H1 (cell line): Measurements from ENCODE around the gene MRPL32. TPM values are rescaled to one million over a fixed set of nuclear protein-coding genes. Genes with fewer than 3 reads are reported as not detected.

Experiments
- ASH2L ChIP-seq: fragments of 200-600, 300-600 bp; sonication (generic); IDR thresholded peaks from one replicate; pipeline ENCODE4 v1.7.1; 2017; ENCODE audit warnings: low read length
- CTBP2 ChIP-seq: IDR thresholded peaks from 2 replicates; pipeline ENCODE4 v1.7.0; 2011; ENCODE audit warnings: borderline replicate concordance, mild to moderate bottlenecking, moderate library complexity, mixed read lengths, low read length; ENCODE audit not compliant: insufficient read depth, insufficient read length
- GTF2F1 ChIP-seq: IDR thresholded peaks from 2 replicates; pipeline ENCODE4 v1.6.1; 2012; ENCODE audit warnings: low read depth, low read length, improper control_type of control experiment, borderline replicate concordance
- JUND ChIP-seq: IDR thresholded peaks from 2 replicates; pipeline ENCODE4 v1.6.1; 2011; ENCODE audit warnings: mild to moderate bottlenecking, improper control_type of control experiment, low read length
- KDM5A ChIP-seq: fragments of 200-600 bp; IDR thresholded peaks from 2 replicates; pipeline ENCODE4 v1.7.1; 2012; ENCODE audit warnings: mild to moderate bottlenecking, low read length, inconsistent platforms, mixed read lengths
- MAFK ChIP-seq: IDR thresholded peaks from 2 replicates; pipeline ENCODE4 v1.6.1; 2012; ENCODE audit warnings: low read depth, mild to moderate bottlenecking, improper control_type of control experiment, low read length
- RBBP5 ChIP-seq: IDR thresholded peaks from 2 replicates; pipeline ENCODE4 v1.7.1; 2012; ENCODE audit warnings: low read depth, mild to moderate bottlenecking, inconsistent platforms, low read length, moderate library complexity, borderline replicate concordance
- RFX5 ChIP-seq: IDR thresholded peaks from 2 replicates; pipeline ENCODE4 v1.6.1; 2011; ENCODE audit warnings: low read depth, low read length, improper control_type of control experiment, borderline replicate concordance
- SIN3A ChIP-seq, 2 experiments: IDR thresholded peaks in 1 of 2; conservative IDR thresholded peaks in 1 of 2; 2 replicates each; pipeline ENCODE4 v1.6.1; 2011 to 2012; ENCODE audit warnings: low read length in 2 of 2, improper control_type of control experiment in 1 of 2, low read depth in 1 of 2, mild to moderate bottlenecking in 1 of 2
- SIRT6 ChIP-seq: IDR thresholded peaks from one replicate; pipeline ENCODE4 v1.7.1; 2012; ENCODE audit warnings: low read length, inconsistent platforms
- SUZ12 ChIP-seq: fragments of 200-600 bp; sonication (generic); IDR thresholded peaks from 2 replicates; pipeline ENCODE4 v1.6.1; 2012; ENCODE audit warnings: mild to moderate bottlenecking, inconsistent platforms, low read length, moderate library complexity, mixed read lengths
- TAF1 ChIP-seq: IDR thresholded peaks from 2 replicates; pipeline ENCODE4 v1.6.1; 2011; ENCODE audit warnings: mild to moderate bottlenecking, low read depth, low read length
- TAF7 ChIP-seq: optimal IDR thresholded peaks from 2 replicates; pipeline ENCODE3; 2011; ENCODE audit warnings: low read depth, mild to moderate bottlenecking, inconsistent platforms, low read length, moderate library complexity, borderline replicate concordance
- YY1 ChIP-seq: IDR thresholded peaks from 2 replicates; pipeline ENCODE4 v1.6.1; 2011; ENCODE audit warnings: low read depth, mild to moderate bottlenecking, low read length
- polyA plus RNA-seq, 7 experiments: library from polyadenylated mRNA; depleted of rRNA in 3 of 7; stranded (reverse) in 5 of 7; unstranded in 2 of 7; fragments of >200 nt in 5 of 7; fragments of 200-250 nt in 2 of 7; gene quantifications; 1 replicate in 5 of 7; 2 replicates in 1 of 7; 4 replicates in 1 of 7; pipeline versions ENCODE4 v1.2.1 to v1.2.3, GENCODE V29; 2011 to 2013; ENCODE audit warnings: missing spikeins in 2 of 7, mixed read lengths in 2 of 7
- total RNA-seq: library from RNA; stranded (reverse); fragmentation: NEBNext Ultra II Directional; extraction: Animal tissue kit (Norgen Biotek cat#: 25700); gene quantifications from 2 replicates; pipeline ENCODE4 v1.2.1, GENCODE V29; 2021

Gene MRPL32
- total and polyA plus RNA-seq, 2 of the 8 experiments (the other 6 are each of a cell fraction or from before 2014, with no cell fraction given): 50.9 to 97.2 TPM

DNA sequence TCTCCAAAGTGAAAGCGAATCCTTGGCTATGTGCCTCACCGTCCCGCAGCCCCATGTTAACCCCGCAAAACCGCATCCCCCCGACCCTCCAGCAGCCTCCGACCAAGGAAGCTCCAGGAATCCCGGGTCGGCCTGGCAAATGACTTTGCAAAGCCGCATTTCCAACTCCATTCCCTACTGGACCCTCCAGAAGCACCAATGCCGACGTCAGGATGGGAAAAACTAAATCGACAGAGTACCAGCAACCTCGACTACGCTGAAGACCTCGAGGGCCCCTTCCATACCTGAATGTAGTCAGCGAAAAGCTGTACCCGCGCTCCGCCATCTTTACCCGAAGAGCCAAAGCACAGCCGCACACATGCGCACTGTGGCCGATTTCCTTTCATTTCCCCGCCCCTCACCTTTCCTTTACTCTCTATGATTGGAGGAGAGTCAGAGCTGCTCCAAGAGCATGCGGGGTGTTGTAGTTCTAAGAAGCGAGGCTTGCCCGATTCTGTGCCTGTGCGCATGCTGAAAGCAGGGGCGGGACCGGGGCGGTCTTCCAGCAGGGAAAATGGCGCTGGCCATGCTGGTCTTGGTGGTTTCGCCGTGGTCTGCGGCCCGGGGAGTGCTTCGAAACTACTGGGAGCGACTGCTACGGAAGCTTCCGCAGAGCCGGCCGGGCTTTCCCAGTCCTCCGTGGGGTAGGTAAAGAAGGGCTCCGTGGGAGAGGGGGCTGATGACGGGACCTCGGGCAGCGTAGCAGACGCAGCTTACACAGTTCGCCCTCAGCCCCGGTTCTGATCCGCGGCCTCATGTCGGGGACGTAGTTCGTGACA is at the start of gene MRPL32, which contains the start of gene PSMA2 (continued):
- TF ChIP-seq RBBP5 (peak; percentile 95), GTF2F1 (0 out of 2 replicates have a peak, but pooled peaks have one; percentile 14), SIRT6 (no peak), MAFK (no peak), SIN3A (conservative IDR thresholded peaks at IDR 0.05 in 1 of 2, IDR thresholded peaks at IDR 0.05 in 1 of 2; ENCODE audit: low read depth in 1 of 2, low read length in 2 of 2) (peak; percentile 25 to 91; a peak in 2 of 4 replicates), TAF7 (peak; percentile 88), TAF1 (peak; percentile 99), YY1 (peak; percentile 96), SUZ12 (no peak), RFX5 (no peak), JUND (peak; percentile 20; the same call in 1 of the 2 replicates), CTBP2 (no peak), ASH2L (peak; percentile 88), KDM5A (peak; percentile 64)
